H7 (cell line): Measurements from ENCODE around the gene DUOXA1. TPM values are rescaled to one million over a fixed set of nuclear protein-coding genes. Genes with fewer than 3 reads are reported as not detected.

Experiments used
- total RNA-seq: library from RNA; depleted of rRNA; stranded (reverse); fragments of >200 nt; shearing (Covaris generic); gene quantifications from 2 replicates; pipeline ENCODE4 v1.2.3, GENCODE V29; 2014; rRNA removed

The DUOXA1 gene
- total RNA-seq, 1 experiment from 2014 or later: not detected

Other genes with a start within 250 kb of the DUOXA1 start
- gene TERB2, start 173.2 kb downstream of the DUOXA1 start, total RNA-seq: not detected in 2 replicates
- 53.1 and 58.4 TPM in 2 replicates for gene SORD, start 106.7 kb downstream of the DUOXA1 start, total RNA-seq
- 0.15 TPM in 1 of 2 replicates, not detected in the other for gene DUOX2, start 15.7 kb downstream of the DUOXA1 start, total RNA-seq
- not detected in 2 replicates for gene DUOXA2, start 15.6 kb downstream of the DUOXA1 start, total RNA-seq
- 0.24 and 0.37 TPM in 2 replicates for gene DUOX1, start 115 bp upstream of the DUOXA1 start, total RNA-seq
- 40.0 and 56.4 TPM in 2 replicates for gene SHF, start 58.1 kb upstream of the DUOXA1 start, total RNA-seq
- 0.15 TPM in 1 of 2 replicates, not detected in the other for gene SLC28A2, start 122.4 kb upstream of the DUOXA1 start, total RNA-seq
- gene GATM, start 248.7 kb upstream of the DUOXA1 start, total RNA-seq: 23.8 and 37.6 TPM in 2 replicates